Measurements from ENCODE around the gene HECW1.
"Not testable (repeated sequence)": the region's sequence is repeated elsewhere in the genome, so short reads cannot be mapped to it uniquely, and the experiment has no call there.

HECW1 gene

DNA sequence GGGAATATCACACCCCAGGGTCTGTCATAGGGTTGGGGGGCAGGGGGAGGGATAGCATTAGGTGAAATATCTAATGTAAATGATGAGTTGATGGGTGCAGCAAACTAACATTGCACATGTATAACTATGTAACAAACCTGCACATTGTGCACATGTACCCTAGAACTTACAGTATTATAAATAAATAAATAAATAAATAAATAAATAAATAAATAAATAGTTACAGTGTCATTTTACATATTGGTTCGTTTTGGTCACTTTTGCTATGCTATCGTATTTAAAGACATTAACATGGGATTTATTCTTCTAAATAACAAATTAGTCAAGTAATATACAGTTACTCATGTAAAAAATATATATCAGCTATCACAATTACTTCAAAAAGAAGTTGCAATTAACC lies 228.7 kb downstream of the HECW1 start:
- no peak overlapping the region for H2AFZ ChIP-seq (ENCODE audit: low read length)
- no peaks in the 10 kb centered on the region for H3K27me3 ChIP-seq (ENCODE audit: insufficient read depth, low read length, poor library complexity, severe bottlenecking)

DNA sequence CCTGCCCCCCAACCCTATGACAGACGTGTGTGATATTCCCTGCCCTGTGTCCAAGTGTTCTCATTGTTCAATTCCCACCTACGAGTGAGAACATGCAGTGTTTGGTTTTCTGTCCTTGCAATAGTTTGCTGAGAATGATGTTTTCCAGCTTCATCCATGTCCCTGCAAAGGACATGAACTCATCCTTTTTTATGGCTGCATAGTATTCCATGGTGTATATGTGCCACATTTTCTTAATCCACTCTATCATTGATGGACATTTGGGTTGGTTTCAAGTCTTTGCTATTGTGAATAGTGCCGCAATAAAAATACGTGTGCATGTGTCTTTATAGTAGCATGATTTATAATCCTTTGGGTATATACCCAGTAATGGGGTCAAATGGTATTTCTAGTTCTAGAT lies 231.0 kb downstream of the HECW1 start:
- H3K4me2 ChIP-seq (ENCODE audit: low read depth, low read length, poor library complexity, severe bottlenecking); H3K27me3 ChIP-seq (ENCODE audit: insufficient read depth, low read length, poor library complexity, severe bottlenecking); H3K9me3 ChIP-seq (ENCODE audit: insufficient read depth, low read depth, low read length); H4K20me1 ChIP-seq (ENCODE audit: insufficient read depth, low read length, poor library complexity, severe bottlenecking); H3K79me2 ChIP-seq (ENCODE audit: insufficient read depth, low read length); H3K9me2 ChIP-seq (replicated peaks; ENCODE audit: low read depth, low read length); H3K36me3 ChIP-seq (ENCODE audit: insufficient read depth, low read length); H3K4me3 ChIP-seq (ENCODE audit: low read length, poor library complexity, severe bottlenecking); H3K4me1 ChIP-seq (ENCODE audit: insufficient read depth, low read length, poor library complexity, severe bottlenecking); H2AFZ ChIP-seq (ENCODE audit: low read length); H3F3A ChIP-seq (ENCODE audit: low read depth); H3K9ac ChIP-seq (ENCODE audit: low read depth, low read length, poor library complexity, severe bottlenecking): not testable (repeated sequence)

More for the DNA sequence above, 228.7 kb downstream of the HECW1 start:
- H4K20me1 ChIP-seq (ENCODE audit: insufficient read depth, low read length, poor library complexity, severe bottlenecking), result no peaks in the 10 kb centered on the region
- no peaks in the 10 kb centered on the region for H3K4me1 ChIP-seq (ENCODE audit: insufficient read depth, low read length, poor library complexity, severe bottlenecking)
- no peaks in the 10 kb centered on the region for H3K9me2 ChIP-seq (replicated peaks; ENCODE audit: low read depth, low read length)
- no peak overlapping the region for H3K4me3 ChIP-seq (ENCODE audit: low read length, poor library complexity, severe bottlenecking)
- no peak overlapping the region for H3K4me2 ChIP-seq (ENCODE audit: low read depth, low read length, poor library complexity, severe bottlenecking)
- no peaks in the 10 kb centered on the region for H3K79me2 ChIP-seq (ENCODE audit: insufficient read depth, low read length)
- H3K9ac ChIP-seq (ENCODE audit: low read depth, low read length, poor library complexity, severe bottlenecking), result no peak overlapping the region
- no peaks in the 10 kb centered on the region for H3K9me3 ChIP-seq (ENCODE audit: insufficient read depth, low read depth, low read length)
- H3F3A ChIP-seq (ENCODE audit: low read depth), result no peaks in the 10 kb centered on the region
- no peaks in the 10 kb centered on the region for H3K36me3 ChIP-seq (ENCODE audit: insufficient read depth, low read length)
- TF ChIP-seq EZH2phosphoT487 (IDR thresholded peaks at IDR 0.05; ENCODE audit: borderline replicate concordance), result no peak
- TF ChIP-seq, protein P1, sequence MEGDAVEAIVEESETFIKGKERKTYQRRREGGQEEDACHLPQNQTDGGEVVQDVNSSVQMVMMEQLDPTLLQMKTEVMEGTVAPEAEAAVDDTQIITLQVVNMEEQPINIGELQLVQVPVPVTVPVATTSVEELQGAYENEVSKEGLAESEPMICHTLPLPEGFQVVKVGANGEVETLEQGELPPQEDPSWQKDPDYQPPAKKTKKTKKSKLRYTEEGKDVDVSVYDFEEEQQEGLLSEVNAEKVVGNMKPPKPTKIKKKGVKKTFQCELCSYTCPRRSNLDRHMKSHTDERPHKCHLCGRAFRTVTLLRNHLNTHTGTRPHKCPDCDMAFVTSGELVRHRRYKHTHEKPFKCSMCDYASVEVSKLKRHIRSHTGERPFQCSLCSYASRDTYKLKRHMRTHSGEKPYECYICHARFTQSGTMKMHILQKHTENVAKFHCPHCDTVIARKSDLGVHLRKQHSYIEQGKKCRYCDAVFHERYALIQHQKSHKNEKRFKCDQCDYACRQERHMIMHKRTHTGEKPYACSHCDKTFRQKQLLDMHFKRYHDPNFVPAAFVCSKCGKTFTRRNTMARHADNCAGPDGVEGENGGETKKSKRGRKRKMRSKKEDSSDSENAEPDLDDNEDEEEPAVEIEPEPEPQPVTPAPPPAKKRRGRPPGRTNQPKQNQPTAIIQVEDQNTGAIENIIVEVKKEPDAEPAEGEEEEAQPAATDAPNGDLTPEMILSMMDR (conservative IDR thresholded peaks at IDR 0.05; ENCODE audit: low read length), result no peak

DNA sequence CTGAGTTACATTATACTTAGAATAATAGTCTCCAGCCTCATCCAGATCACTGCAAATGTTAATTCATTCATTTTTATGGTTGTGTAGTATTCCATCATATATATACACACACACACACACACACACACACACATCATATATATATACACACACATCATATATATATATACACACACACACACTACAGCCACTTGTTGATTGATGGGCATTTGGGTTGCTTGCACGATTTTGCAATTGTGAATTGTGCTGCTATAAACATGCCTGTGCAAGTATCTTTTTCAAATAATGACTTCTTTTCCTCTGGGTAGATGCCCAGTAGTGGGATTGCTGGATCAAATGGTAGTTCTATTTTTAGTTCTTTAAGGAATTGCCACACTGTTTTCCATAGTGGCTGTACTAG lies 233.2 kb downstream of the HECW1 start:
- not testable (repeated sequence) for H3K9ac ChIP-seq (ENCODE audit: low read depth, low read length, poor library complexity, severe bottlenecking); H3K36me3 ChIP-seq (ENCODE audit: insufficient read depth, low read length); H3F3A ChIP-seq (ENCODE audit: low read depth); H3K27me3 ChIP-seq (ENCODE audit: insufficient read depth, low read length, poor library complexity, severe bottlenecking); H3K4me2 ChIP-seq (ENCODE audit: low read depth, low read length, poor library complexity, severe bottlenecking); H2AFZ ChIP-seq (ENCODE audit: low read length); H3K79me2 ChIP-seq (ENCODE audit: insufficient read depth, low read length); H4K20me1 ChIP-seq (ENCODE audit: insufficient read depth, low read length, poor library complexity, severe bottlenecking); H3K9me3 ChIP-seq (ENCODE audit: insufficient read depth, low read depth, low read length); H3K4me1 ChIP-seq (ENCODE audit: insufficient read depth, low read length, poor library complexity, severe bottlenecking); H3K4me3 ChIP-seq (ENCODE audit: low read length, poor library complexity, severe bottlenecking); H3K9me2 ChIP-seq (replicated peaks; ENCODE audit: low read depth, low read length)

DNA sequence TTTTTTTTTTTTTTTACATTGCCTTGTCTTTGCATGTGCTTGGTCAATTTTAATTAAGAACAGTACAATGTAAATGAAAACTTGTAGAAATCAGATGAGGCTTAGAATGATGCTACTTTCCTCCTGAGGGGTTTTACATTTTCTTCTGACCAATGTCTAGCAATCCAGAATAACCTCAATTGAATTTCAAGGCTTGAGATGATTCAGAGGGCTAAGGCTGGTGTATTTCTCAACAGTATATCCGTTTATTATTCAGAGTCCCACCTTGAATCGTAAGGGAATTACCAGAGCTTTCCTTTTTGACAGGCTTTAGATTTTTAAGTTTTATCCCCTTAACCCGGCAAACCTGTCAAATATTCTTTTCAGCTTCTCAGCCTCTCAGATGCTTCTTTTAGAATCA lies 239.2 kb downstream of the HECW1 start:
- Histone ChIP-seq H3K9me3 (ENCODE audit: insufficient read depth, low read depth, low read length) (peaks cover 13% of the 10 kb centered on the region; the same call in 1 of the 2 replicates), H3F3A (ENCODE audit: low read depth) (no peaks in the 10 kb centered on the region), H2AFZ (ENCODE audit: low read length) (no peak overlapping the region), H3K79me2 (ENCODE audit: insufficient read depth, low read length) (no peaks in the 10 kb centered on the region), H3K4me2 (ENCODE audit: low read depth, low read length, poor library complexity, severe bottlenecking) (no peak overlapping the region), H3K27me3 (ENCODE audit: insufficient read depth, low read length, poor library complexity, severe bottlenecking) (no peaks in the 10 kb centered on the region), H3K4me3 (ENCODE audit: low read length, poor library complexity, severe bottlenecking) (no peak overlapping the region), H3K4me1 (ENCODE audit: insufficient read depth, low read length, poor library complexity, severe bottlenecking) (no peaks in the 10 kb centered on the region), H3K36me3 (ENCODE audit: insufficient read depth, low read length) (no peaks in the 10 kb centered on the region), H3K9me2 (replicated peaks; ENCODE audit: low read depth, low read length) (no peaks in the 10 kb centered on the region), H3K9ac (ENCODE audit: low read depth, low read length, poor library complexity, severe bottlenecking) (no peak overlapping the region), H4K20me1 (ENCODE audit: insufficient read depth, low read length, poor library complexity, severe bottlenecking) (no peaks in the 10 kb centered on the region)
- no peak for TF ChIP-seq EZH2phosphoT487 (IDR thresholded peaks at IDR 0.05; ENCODE audit: borderline replicate concordance)
- TF ChIP-seq, protein P1 (conservative IDR thresholded peaks at IDR 0.05; ENCODE audit: low read length), result no peak
